Stomach (tissue), 9 donors: ENCODE measurements around the gene GGCX. TPM values are rescaled to one million over a fixed set of nuclear protein-coding genes. Genes with fewer than 3 reads are reported as not detected.

Source experiments
- DNase-seq, 2 donors: peaks; one replicate each; pipeline versions ENCODE4 v3.0.0 to v3.0.0-alpha.2; 2013 to 2019
- H3K27ac ChIP-seq, 5 donors: fragments of 200-600 bp in 4 of 5; sonication (generic) in 4 of 5; one replicate each; pipeline ENCODE4 v1.5.1; 2013 to 2019; ENCODE audit warnings: mild to moderate bottlenecking in 1 of 5, moderate library complexity in 1 of 5
- H3K27me3 ChIP-seq, 3 donors: fragments of 200-600 bp; sonication (generic); one replicate each; pipeline ENCODE4 v1.5.1; 2017 to 2019; ENCODE audit warnings: mixed run types in 1 of 3
- H3K36me3 ChIP-seq, 4 donors: fragments of 200-600 bp; sonication (generic); 1 replicate in 3 of 4; 2 replicates in 1 of 4; pipeline ENCODE4 v1.5.1; 2016 to 2019
- H3K4me1 ChIP-seq, 4 donors: fragments of 200-600 bp; sonication (generic); one replicate each; pipeline ENCODE4 v1.5.1; 2016 to 2019
- H3K4me3 ChIP-seq, 4 donors: fragments of 200-600 bp; sonication (generic) in 3 of 4; one replicate each; pipeline ENCODE4 v1.5.1; 2016 to 2019; ENCODE audit warnings: mild to moderate bottlenecking in 1 of 4
- H3K9me3 ChIP-seq, 4 donors: fragments of 200-600 bp; sonication (generic); one replicate each; pipeline ENCODE4 v1.5.1; 2016 to 2019
- EP300 ChIP-seq: sonication (generic); formaldehyde crosslinking; IDR thresholded peaks from one replicate; pipeline ENCODE4 v1.6.1; 2017; ENCODE audit warnings: antibody characterized with exemption
- POLR2A ChIP-seq, 4 donors: fragments of 450-650 bp; IDR thresholded peaks; one replicate each; pipeline ENCODE4 v1.6.1; 2016; ENCODE audit warnings: antibody characterized with exemption in 4 of 4, control low read depth in 2 of 4, mild to moderate bottlenecking in 1 of 4, moderate library complexity in 1 of 4
- POLR2AphosphoS5 ChIP-seq, 3 donors: sonication (generic); formaldehyde crosslinking; IDR thresholded peaks; one replicate each; pipeline ENCODE4 v1.6.1; 2016; ENCODE audit warnings: antibody characterized with exemption in 3 of 3
- WGBS, 5 donors: extraction: QIAGEN DNeasy Blood & Tissue Kit in 3 of 5; methylation state at CpG; one replicate each; pipeline versions ENCODE4 v1.1.5 to v1.1.7; 2013 to 2018; 5-methylcytosine and 5-hydroxymethylcytosine counted together
- intact Hi-C: fragments of 100-400 bp; cut with DNase I; formaldehyde crosslinking; loops from one replicate; pipeline ENCODE4 v1.15.1; 2023; ENCODE audit warnings: low total_unique reads
- polyA plus RNA-seq, 3 donors: library from polyadenylated mRNA; stranded (reverse); fragments of 200-250 nt; gene quantifications; one replicate each; pipeline ENCODE4 v1.2.3, GENCODE V29; 2013
- total RNA-seq, 5 donors: library from RNA; depleted of rRNA; stranded (reverse); fragments of >200 nt; gene quantifications; one replicate each; pipeline versions ENCODE4 v1.1.0 to v1.2.3, GENCODE V29; 2014 to 2016
- TF ChIP-seq, protein P1 (sequence below), 7 experiments: fragments of 450-650 bp in 4 of 7; fragments of 200-600 bp in 3 of 7; sonication (generic) in 3 of 7; IDR thresholded peaks; one replicate each; pipeline ENCODE4 v1.5.1; 2016 to 2019; ENCODE audit warnings: antibody characterized with exemption in 7 of 7, control low read depth in 2 of 7, mild to moderate bottlenecking in 1 of 7
- donor health status: healthy with polysubstance abuse.
- donor health status: Bipolar disorder and iron deficiency.
- donor health status: healthy.

The GGCX gene
- total and polyA plus RNA-seq, 8 donors = 5.2 to 87.5 (median 15.9) TPM

DNA sequence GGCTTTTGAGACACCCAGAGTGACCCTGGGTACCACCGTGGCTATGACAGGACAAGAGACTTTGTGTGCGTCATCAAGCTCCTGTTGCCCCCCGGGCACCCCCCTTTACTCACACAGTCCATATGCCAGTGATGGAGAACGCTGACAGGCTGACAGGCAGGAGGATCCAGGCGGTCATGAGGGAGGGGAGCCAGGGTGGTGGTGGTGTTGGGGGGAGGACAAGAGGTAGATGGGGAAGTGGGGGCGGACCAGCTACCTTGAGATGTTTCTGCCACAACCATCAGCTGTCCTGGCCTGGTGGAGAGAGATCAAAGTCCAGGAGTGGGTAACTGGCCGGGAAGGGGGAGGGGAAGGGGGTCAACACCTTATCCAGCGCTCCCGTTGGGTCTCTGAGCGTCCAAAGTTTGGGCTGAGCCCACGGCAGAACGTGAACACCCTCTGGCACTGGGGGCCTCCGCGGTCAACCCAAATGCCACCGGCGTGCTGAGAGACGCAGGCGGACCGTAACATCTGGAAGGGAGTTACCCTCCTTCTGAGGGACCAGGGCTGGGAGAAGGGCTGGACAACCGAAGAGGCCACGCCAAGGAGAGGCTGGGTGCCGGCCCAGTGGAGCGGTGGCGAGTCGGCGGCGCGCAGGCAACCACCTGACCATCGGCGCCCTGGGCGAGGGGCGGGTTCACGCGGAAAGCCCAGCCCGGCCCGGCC lies 40.6 kb upstream of the GGCX start:
- H3K36me3 ChIP-seq = peaks cover 14 to 46% (median 38%) of the 10 kb centered on the region in 4 donors
- peak overlapping the region; percentile 63 to 83 (median 82) for H3K4me3 ChIP-seq
- H3K27ac ChIP-seq = peak overlapping the region; percentile 83 to 94 (median 88)
- no peaks in the 10 kb centered on the region for H3K9me3 ChIP-seq
- TF ChIP-seq, protein P1, sequence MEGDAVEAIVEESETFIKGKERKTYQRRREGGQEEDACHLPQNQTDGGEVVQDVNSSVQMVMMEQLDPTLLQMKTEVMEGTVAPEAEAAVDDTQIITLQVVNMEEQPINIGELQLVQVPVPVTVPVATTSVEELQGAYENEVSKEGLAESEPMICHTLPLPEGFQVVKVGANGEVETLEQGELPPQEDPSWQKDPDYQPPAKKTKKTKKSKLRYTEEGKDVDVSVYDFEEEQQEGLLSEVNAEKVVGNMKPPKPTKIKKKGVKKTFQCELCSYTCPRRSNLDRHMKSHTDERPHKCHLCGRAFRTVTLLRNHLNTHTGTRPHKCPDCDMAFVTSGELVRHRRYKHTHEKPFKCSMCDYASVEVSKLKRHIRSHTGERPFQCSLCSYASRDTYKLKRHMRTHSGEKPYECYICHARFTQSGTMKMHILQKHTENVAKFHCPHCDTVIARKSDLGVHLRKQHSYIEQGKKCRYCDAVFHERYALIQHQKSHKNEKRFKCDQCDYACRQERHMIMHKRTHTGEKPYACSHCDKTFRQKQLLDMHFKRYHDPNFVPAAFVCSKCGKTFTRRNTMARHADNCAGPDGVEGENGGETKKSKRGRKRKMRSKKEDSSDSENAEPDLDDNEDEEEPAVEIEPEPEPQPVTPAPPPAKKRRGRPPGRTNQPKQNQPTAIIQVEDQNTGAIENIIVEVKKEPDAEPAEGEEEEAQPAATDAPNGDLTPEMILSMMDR (IDR thresholded peaks at IDR 0.05) = peak in 1 of 7 experiments; percentile 2
- TF ChIP-seq EP300 = no peak
- TF ChIP-seq POLR2A (IDR thresholded peaks at IDR 0.05) = no peak
- peak; percentile 71 to 76 for DNase-seq
- intact Hi-C loops = no loop called here
- H3K27me3 ChIP-seq = no peaks in the 10 kb centered on the region
- 3 to 7% (median 4%) methylated on average over 18 to 36 of the region's 36 CpGs for WGBS, 5 donors
- H3K4me1 ChIP-seq = peaks cover 46 to 89% (median 81%) of the 10 kb centered on the region in 4 donors

DNA sequence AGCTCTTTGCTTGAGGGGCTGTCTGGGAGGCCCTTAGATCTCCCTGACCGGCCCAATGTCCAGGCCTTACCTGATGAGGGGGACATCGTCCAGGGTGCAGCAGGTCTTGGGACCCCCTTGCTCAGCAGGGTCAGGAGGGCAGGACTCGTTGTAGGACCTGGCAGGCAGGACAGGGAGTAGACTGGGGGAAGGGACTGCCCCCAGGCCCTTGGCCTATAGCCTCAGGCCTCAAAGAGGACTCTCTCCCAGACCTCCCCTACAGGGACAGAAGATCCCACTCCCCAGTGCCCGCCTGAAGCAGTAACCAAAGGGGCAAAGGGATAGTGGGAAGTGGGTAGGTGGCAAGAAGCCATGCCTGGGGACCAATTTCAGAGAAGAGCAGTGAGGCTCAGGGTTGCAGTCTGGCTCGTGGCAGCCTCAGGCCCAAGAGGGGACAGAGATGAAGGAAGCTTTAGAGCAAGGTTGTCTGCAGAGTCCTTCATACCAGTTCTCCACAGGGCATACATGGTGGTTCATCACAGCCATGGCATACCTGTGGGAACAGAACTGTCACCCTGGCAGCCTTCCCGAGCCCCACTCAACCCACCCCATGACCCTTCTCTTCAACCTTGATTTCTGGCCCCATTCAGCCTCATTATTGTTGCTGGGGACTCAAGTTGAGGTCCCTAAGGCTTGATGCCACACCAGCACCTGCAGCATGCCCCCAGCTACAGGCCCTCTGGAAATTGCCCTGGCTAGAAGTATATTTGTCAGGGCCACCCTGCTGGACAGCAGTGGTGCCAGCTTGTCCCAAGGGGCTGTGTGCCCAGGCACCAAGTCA lies 39.9 kb upstream of the GGCX start:
- no peak for DNase-seq
- intact Hi-C loops = no loop called here

DNA sequence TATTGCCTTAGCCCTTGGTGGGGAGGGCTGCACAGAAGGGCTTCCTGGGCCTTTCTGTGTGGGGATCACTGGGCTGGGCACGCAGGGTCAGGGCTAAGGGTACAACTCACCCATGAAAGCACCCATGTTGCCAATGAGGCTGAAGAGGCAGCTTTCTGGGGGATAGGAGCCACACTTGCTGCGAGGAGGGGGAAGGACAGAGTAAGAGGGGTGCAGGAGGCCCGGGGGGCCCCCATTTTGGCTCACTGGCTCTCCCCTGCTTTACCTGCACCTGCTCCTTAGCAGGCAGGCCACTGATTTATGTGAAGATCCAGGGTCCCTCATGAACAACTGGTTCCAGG lies 38.9 kb upstream of the GGCX start:
- DNase-seq = no peak

More for the DNA sequence above, 39.9 kb upstream of the GGCX start:
- Histone ChIP-seq H3K4me3 (peak overlapping the region; percentile 63 to 83 (median 82)), H3K27ac (peak overlapping the region; percentile 83 to 94 (median 88)), H3K9me3 (no peaks in the 10 kb centered on the region), H3K4me1 (peaks cover 47 to 89% (median 82%) of the 10 kb centered on the region in 4 donors), H3K27me3 (no peaks in the 10 kb centered on the region), H3K36me3 (peaks cover 14 to 46% (median 41%) of the 10 kb centered on the region in 4 donors)
- TF ChIP-seq POLR2A (IDR thresholded peaks at IDR 0.05) = no peak
- TF ChIP-seq POLR2AphosphoS5 (IDR thresholded peaks at IDR 0.05) = no peak
- no peak for TF ChIP-seq EP300
- TF ChIP-seq, protein P1 (IDR thresholded peaks at IDR 0.05) = no peak
- WGBS, 5 donors = 66 to 78% (median 71%) methylated on average over 5 to 6 of the region's 6 CpGs

More for the DNA sequence above, 38.9 kb upstream of the GGCX start:
- Histone ChIP-seq H3K4me3 (no peak overlapping the region), H3K9me3 (no peaks in the 10 kb centered on the region), H3K27ac (peak overlapping the region in 2 of 5 donors; percentile 93 to 94), H3K4me1 (peaks cover 39 to 83% (median 75%) of the 10 kb centered on the region in 4 donors), H3K27me3 (no peaks in the 10 kb centered on the region), H3K36me3 (peaks cover 14 to 46% (median 41%) of the 10 kb centered on the region in 4 donors)
- intact Hi-C loops = no loop called here
- 67 to 94% (median 81%) methylated on average over 3 of the region's 3 CpGs for WGBS, 5 donors
- TF ChIP-seq POLR2A (IDR thresholded peaks at IDR 0.05) (no peak), POLR2AphosphoS5 (IDR thresholded peaks at IDR 0.05) (no peak), EP300 (no peak)
- TF ChIP-seq, protein P1 (IDR thresholded peaks at IDR 0.05) = no peak
